HCT116 (cell line): Measurements from ENCODE around the gene PEAK1. TPM values are rescaled to one million over a fixed set of nuclear protein-coding genes. Genes with fewer than 3 reads are reported as not detected.

Experiments used
- ATAC-seq: fragments of 200-7000 bp; cut with Tn5 transposase; 2 replicates; pipeline ENCODE4 v1.9.1; 2020; ENCODE audit warnings: mild to moderate bottlenecking, moderate library complexity
- BruUV-seq: library from RNA; stranded (reverse); fragments of 400-500 nt; replicated peaks from 2 replicates; lab custom pipeline; 2021; lab: Mats Ljungman, UMichigan
- CTCF ChIA-PET: fragments of 300-600 bp; sonication (Branson Sonifier 250); formaldehyde crosslinking; loops from one replicate; lab custom pipeline; 2021; ENCODE audit warnings: antibody characterized with exemption; lab: Charles Lee
- POLR2A ChIA-PET: fragments of 300-600, 350-600 bp; sonication (Branson Sonifier 250); formaldehyde crosslinking; loops from one replicate; lab custom pipeline; 2021; ENCODE audit warnings: antibody characterized with exemption; lab: Charles Lee
- RAD21 ChIA-PET, 2 experiments: fragments of 300-600 bp; sonication (Branson Sonifier 250); formaldehyde crosslinking; loops; one replicate each; lab custom pipeline; 2023; ENCODE audit warnings: low total read pairs in 2 of 2; ENCODE audit not compliant: uncharacterized antibody in 2 of 2, unreplicated experiment in 2 of 2, low non-redundant PET in 1 of 2; lab: Charles Lee
- DNase-seq: peaks from one replicate; pipeline ENCODE4 v3.0.0-alpha.2; 2010; ENCODE audit warnings: low read depth, low spot score
- H2AFZ ChIP-seq: fragments of 200-600 bp; shearing (Covaris generic), sonication (generic); 2 replicates; pipeline ENCODE4 v1.6.1; 2017; ENCODE audit warnings: low read depth, mixed run types, mixed read lengths, antibody characterized with exemption, low read length; ENCODE audit not compliant: poor library complexity, severe bottlenecking
- H3K27ac ChIP-seq: 2 replicates; pipeline ENCODE4 v1.5.1; 2012; ENCODE audit warnings: low read depth, low read length
- H3K27me3 ChIP-seq: fragments of 200-600 bp; sonication (generic); 2 replicates; pipeline ENCODE4 v1.6.1; 2016; ENCODE audit warnings: mixed run types, low read length, mixed read lengths; ENCODE audit not compliant: insufficient read depth
- H3K36me3 ChIP-seq, 2 experiments: fragments of 200-500 bp in 1 of 2; fragments of 200-600 bp in 1 of 2; sonication (Bioruptor generic) in 1 of 2; sonication (generic) in 1 of 2; 2 replicates each; pipeline versions ENCODE4 v1.5.1 to v1.6.1; 2014 to 2016; ENCODE audit warnings: low read length in 2 of 2, inconsistent platforms in 1 of 2, mixed read lengths in 1 of 2, mixed run types in 1 of 2; ENCODE audit not compliant: insufficient read depth in 2 of 2, control insufficient read depth in 1 of 2
- H3K4me1 ChIP-seq, 2 experiments: fragments of 200-600 bp in 1 of 2; sonication (generic) in 1 of 2; 2 replicates each; pipeline versions ENCODE4 v1.5.1 to v1.6.1; 2012 to 2017; ENCODE audit warnings: low read length in 2 of 2, inconsistent platforms in 1 of 2, mild to moderate bottlenecking in 1 of 2, mixed read lengths in 1 of 2, mixed run types in 1 of 2, moderate library complexity in 1 of 2; ENCODE audit not compliant: insufficient read depth in 2 of 2, control insufficient read depth in 1 of 2
- H3K4me2 ChIP-seq: fragments of 200-600 bp; sonication (generic); 2 replicates; pipeline ENCODE4 v1.6.1; 2017; ENCODE audit warnings: mixed run types, low read length, mixed read lengths
- H3K4me3 ChIP-seq, 2 experiments: fragments of 200-600 bp in 1 of 2; sonication (generic) in 1 of 2; replicated peaks in 1 of 2; 2 replicates each; pipeline ENCODE4 v1.5.1; 2011 to 2016; ENCODE audit warnings: low read length in 2 of 2, control low read depth in 1 of 2, low read depth in 1 of 2, mild to moderate bottlenecking in 1 of 2, mixed read lengths in 1 of 2, mixed run types in 1 of 2
- H3K79me2 ChIP-seq: fragments of 200-600 bp; sonication (generic); 2 replicates; pipeline ENCODE4 v1.6.1; 2017; ENCODE audit warnings: mild to moderate bottlenecking, mixed run types, low read length, moderate library complexity, mixed read lengths; ENCODE audit not compliant: insufficient read depth
- H3K9ac ChIP-seq: fragments of 200-600 bp; sonication (generic); 2 replicates; pipeline ENCODE4 v1.6.1; 2016; ENCODE audit warnings: low read length, mixed read lengths
- H3K9me2 ChIP-seq: fragments of 200-600 bp; sonication (generic), shearing (Covaris generic); 2 replicates; pipeline ENCODE4 v1.6.1; 2017; ENCODE audit warnings: mixed run types, mild to moderate bottlenecking, moderate library complexity; ENCODE audit not compliant: insufficient read depth
- H3K9me3 ChIP-seq, 2 experiments: fragments of 200-500 bp in 1 of 2; fragments of 200-600 bp in 1 of 2; sonication (Bioruptor generic) in 1 of 2; sonication (generic) in 1 of 2; 2 replicates each; pipeline ENCODE4 v1.6.1; 2014 to 2017; ENCODE audit warnings: low read length in 2 of 2, mixed read lengths in 2 of 2, inconsistent platforms in 1 of 2, low read depth in 1 of 2, mild to moderate bottlenecking in 1 of 2, mixed run types in 1 of 2, moderate library complexity in 1 of 2; ENCODE audit not compliant: control insufficient read depth in 1 of 2, insufficient read depth in 1 of 2
- H4K20me1 ChIP-seq: fragments of 200-600 bp; sonication (generic), shearing (Covaris generic); 2 replicates; pipeline ENCODE4 v1.6.1; 2017; ENCODE audit warnings: mixed run types, mild to moderate bottlenecking, moderate library complexity; ENCODE audit not compliant: insufficient read depth
- CEBPB ChIP-seq: IDR thresholded peaks from 2 replicates; pipeline ENCODE4 v1.6.1; 2012; ENCODE audit warnings: low read depth
- ELF1 ChIP-seq: IDR thresholded peaks from 2 replicates; pipeline ENCODE4 v1.6.1; 2012; ENCODE audit warnings: low read depth, borderline replicate concordance
- JUND ChIP-seq: IDR thresholded peaks from 2 replicates; pipeline ENCODE4 v1.6.1; 2012
- POLR2A ChIP-seq: IDR thresholded peaks from 2 replicates; pipeline ENCODE4 v1.7.0; 2011; ENCODE audit warnings: borderline replicate concordance; ENCODE audit not compliant: insufficient read depth, insufficient read length; ENCODE audit errors: extremely low read depth
- SIN3A ChIP-seq: IDR thresholded peaks from 2 replicates; pipeline ENCODE4 v1.6.1; 2012; ENCODE audit warnings: low read depth
- SP1 ChIP-seq: IDR thresholded peaks from 2 replicates; pipeline ENCODE4 v1.6.1; 2012; ENCODE audit warnings: low read depth
- SRF ChIP-seq: IDR thresholded peaks from 2 replicates; pipeline ENCODE4 v1.6.1; 2012; ENCODE audit warnings: low read depth
- YY1 ChIP-seq: IDR thresholded peaks from 2 replicates; pipeline ENCODE4 v1.6.1; 2011; ENCODE audit warnings: low read length, low read depth, moderate library complexity, mild to moderate bottlenecking; ENCODE audit not compliant: insufficient replicate concordance; ENCODE audit errors: extremely low read depth
- intact Hi-C: fragments of 100-400 bp; cut with micrococcal nuclease; formaldehyde crosslinking; loops from 2 replicates; pipeline ENCODE4 v1.10.0; 2022
- total RNA-seq: library from RNA; stranded (reverse); gene quantifications from one replicate; pipeline ENCODE4 v1.2.1, GENCODE V29; 2021; ENCODE audit not compliant: unreplicated experiment
- TF ChIP-seq, protein P1 (sequence below): IDR thresholded peaks from 2 replicates; pipeline ENCODE4 v1.6.1; 2011; ENCODE audit warnings: mild to moderate bottlenecking, low read length, moderate library complexity; ENCODE audit not compliant: insufficient replicate concordance; ENCODE audit errors: extremely low read depth
- TF ChIP-seq, protein P2 (sequence below): IDR thresholded peaks from 2 replicates; pipeline ENCODE4 v1.6.1; 2012; ENCODE audit warnings: low read depth
- TF ChIP-seq, protein P3 (sequence below): IDR thresholded peaks from 2 replicates; pipeline ENCODE4 v1.6.1; 2012

Gene PEAK1
- total RNA-seq, 1 experiment from 2014 or later: 23.4 TPM

DNA sequence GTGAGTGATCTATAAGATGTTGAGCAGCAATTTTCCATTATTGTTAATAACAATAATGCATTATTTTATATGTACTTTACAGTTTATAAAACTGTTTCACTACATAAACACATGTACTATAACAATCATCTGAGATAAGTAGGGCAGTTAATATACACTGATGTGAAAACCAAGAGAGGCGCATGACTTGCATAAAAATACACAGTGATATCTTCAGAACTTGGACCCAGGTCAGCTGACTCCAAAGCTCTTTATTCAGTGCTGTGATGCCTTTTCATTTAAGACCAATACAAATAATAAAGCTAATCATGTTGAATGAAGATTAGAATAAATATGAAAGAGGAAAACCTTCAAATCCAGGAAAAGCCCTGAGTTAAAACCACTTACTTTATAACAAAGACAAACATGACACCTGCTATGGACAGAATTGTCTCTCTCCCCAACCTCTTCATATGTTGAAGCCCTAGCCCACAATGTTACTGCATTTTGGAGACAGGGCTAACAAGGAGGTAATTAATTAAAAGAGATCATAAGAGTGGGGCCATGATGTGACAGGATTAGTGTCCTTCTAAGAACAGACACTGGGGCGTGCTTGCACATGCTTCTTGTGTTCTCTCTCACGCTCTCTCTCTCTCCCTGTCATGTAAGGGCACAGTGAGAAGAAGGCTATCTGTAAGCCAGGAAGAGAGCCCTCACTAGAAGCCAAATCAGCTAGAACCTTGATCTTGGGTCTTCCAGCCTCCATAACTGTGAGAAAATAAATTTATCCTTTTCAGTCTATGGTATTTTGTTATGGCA is 293.2 kb downstream of the PEAK1 start (continued):
- TF ChIP-seq, protein P1, sequence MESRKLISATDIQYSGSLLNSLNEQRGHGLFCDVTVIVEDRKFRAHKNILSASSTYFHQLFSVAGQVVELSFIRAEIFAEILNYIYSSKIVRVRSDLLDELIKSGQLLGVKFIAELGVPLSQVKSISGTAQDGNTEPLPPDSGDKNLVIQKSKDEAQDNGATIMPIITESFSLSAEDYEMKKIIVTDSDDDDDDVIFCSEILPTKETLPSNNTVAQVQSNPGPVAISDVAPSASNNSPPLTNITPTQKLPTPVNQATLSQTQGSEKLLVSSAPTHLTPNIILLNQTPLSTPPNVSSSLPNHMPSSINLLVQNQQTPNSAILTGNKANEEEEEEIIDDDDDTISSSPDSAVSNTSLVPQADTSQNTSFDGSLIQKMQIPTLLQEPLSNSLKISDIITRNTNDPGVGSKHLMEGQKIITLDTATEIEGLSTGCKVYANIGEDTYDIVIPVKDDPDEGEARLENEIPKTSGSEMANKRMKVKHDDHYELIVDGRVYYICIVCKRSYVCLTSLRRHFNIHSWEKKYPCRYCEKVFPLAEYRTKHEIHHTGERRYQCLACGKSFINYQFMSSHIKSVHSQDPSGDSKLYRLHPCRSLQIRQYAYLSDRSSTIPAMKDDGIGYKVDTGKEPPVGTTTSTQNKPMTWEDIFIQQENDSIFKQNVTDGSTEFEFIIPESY: no peak
- TF ChIP-seq, protein P2, sequence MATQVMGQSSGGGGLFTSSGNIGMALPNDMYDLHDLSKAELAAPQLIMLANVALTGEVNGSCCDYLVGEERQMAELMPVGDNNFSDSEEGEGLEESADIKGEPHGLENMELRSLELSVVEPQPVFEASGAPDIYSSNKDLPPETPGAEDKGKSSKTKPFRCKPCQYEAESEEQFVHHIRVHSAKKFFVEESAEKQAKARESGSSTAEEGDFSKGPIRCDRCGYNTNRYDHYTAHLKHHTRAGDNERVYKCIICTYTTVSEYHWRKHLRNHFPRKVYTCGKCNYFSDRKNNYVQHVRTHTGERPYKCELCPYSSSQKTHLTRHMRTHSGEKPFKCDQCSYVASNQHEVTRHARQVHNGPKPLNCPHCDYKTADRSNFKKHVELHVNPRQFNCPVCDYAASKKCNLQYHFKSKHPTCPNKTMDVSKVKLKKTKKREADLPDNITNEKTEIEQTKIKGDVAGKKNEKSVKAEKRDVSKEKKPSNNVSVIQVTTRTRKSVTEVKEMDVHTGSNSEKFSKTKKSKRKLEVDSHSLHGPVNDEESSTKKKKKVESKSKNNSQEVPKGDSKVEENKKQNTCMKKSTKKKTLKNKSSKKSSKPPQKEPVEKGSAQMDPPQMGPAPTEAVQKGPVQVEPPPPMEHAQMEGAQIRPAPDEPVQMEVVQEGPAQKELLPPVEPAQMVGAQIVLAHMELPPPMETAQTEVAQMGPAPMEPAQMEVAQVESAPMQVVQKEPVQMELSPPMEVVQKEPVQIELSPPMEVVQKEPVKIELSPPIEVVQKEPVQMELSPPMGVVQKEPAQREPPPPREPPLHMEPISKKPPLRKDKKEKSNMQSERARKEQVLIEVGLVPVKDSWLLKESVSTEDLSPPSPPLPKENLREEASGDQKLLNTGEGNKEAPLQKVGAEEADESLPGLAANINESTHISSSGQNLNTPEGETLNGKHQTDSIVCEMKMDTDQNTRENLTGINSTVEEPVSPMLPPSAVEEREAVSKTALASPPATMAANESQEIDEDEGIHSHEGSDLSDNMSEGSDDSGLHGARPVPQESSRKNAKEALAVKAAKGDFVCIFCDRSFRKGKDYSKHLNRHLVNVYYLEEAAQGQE: no peak

GRCh38 chr15:77123854-77124253 is 296.1 kb downstream of the PEAK1 start:
- Histone ChIP-seq H2AFZ (no peak overlapping the region), H3K9me2 (no peaks in the 10 kb centered on the region), H3K79me2 (no peaks in the 10 kb centered on the region), H3K4me1 (0 out of 4 replicates have a peak, but pooled peaks cover 0 to 3% of the 10 kb centered on the region in 2 experiments), H3K27ac (no peak overlapping the region), H3K9me3 (no peaks in the 10 kb centered on the region), H3K27me3 (no peaks in the 10 kb centered on the region), H3K36me3 (no peaks in the 10 kb centered on the region), H3K9ac (no peak overlapping the region), H4K20me1 (no peaks in the 10 kb centered on the region), H3K4me2 (no peak overlapping the region), H3K4me3 (no peak overlapping the region)
- DNase-seq (no peak), ATAC-seq (no peak)
- intact Hi-C loops: no loop called here
- ChIA-PET POLR2A (no interaction called here), CTCF (interaction anchor here (2.0 kb wide), 1 partner anchor 419 kb away, joined by 8 read pairs; no protein-coding TSS in a partner anchor), RAD21 (no interaction called here)
- BruUV-seq: no TSS peak
- no peak for TF ChIP-seq SP1
- TF ChIP-seq JUND: no peak
- TF ChIP-seq ELF1: no peak
- TF ChIP-seq SIN3A: no peak
- TF ChIP-seq, protein P3, sequence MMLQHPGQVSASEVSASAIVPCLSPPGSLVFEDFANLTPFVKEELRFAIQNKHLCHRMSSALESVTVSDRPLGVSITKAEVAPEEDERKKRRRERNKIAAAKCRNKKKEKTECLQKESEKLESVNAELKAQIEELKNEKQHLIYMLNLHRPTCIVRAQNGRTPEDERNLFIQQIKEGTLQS: no peak
- TF ChIP-seq YY1: no peak
- TF ChIP-seq, protein P1: no peak
- TF ChIP-seq CEBPB: no peak
- TF ChIP-seq SRF: no peak
- no peak for TF ChIP-seq POLR2A
- TF ChIP-seq, protein P2: no peak
